Stimulated activated CD4-positive, alpha-beta T cell treated with anti-CD3 and anti-CD28 coated beads, TNF-alpha, amount 100 ng/mL, for 48 hours (primary cell): Measurements from ENCODE around the gene FARS2.

Experiments
- DNase-seq, 3 donors: peaks; one replicate each; pipeline ENCODE4 v3.0.0-alpha.2; 2020; ENCODE audit warnings: low read depth in 3 of 3

The FARS2 gene

DNA sequence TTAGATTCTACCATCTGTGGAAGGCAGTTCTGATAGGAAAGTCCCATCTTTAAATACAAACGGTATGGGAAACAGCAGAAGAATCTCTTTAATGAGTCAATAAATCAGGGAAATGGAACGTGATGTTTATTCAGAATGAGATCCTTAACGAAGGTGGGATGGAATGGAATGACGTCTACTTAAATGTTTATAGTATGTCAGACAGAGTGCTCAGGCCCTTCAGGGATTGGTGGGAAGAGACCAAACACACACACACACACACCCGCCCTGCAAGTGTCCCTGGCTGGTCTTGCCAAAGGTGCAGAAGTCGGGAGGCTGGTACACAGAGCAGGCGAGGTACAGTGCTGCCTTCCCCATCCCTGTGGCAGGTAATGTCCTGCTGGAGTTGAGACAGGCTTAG, 164.0 kb downstream of the FARS2 start:
- DNase-seq, result no peak

DNA sequence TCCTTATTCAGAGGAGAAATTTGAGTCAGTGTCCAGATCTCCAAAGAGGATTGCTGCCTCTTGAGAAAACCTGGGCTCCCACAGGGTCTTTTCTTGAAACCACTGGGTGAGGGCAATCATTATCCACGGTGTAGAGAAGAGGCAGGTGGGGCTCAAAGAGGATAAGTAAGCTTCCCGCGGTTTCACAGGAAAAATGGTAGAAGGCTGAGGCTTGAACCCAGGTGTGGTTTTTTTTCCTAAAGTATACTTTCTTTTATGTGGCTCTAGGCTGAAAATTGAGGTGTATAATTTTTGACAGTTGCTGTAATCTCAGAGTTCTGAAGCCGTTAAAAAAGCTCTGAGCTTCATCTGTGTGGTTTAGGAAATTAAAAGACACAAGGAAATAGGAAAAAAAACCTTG, 164.5 kb downstream of the FARS2 start:
- no peak for DNase-seq

GRCh38 chr6:5427586-5427985, 166.3 kb downstream of the FARS2 start:
- DNase-seq, result no peak

GRCh38 chr6:5433324-5433723, 172.0 kb downstream of the FARS2 start:
- no peak for DNase-seq

GRCh38 chr6:5435449-5435848, 174.1 kb downstream of the FARS2 start:
- no peak for DNase-seq

DNA sequence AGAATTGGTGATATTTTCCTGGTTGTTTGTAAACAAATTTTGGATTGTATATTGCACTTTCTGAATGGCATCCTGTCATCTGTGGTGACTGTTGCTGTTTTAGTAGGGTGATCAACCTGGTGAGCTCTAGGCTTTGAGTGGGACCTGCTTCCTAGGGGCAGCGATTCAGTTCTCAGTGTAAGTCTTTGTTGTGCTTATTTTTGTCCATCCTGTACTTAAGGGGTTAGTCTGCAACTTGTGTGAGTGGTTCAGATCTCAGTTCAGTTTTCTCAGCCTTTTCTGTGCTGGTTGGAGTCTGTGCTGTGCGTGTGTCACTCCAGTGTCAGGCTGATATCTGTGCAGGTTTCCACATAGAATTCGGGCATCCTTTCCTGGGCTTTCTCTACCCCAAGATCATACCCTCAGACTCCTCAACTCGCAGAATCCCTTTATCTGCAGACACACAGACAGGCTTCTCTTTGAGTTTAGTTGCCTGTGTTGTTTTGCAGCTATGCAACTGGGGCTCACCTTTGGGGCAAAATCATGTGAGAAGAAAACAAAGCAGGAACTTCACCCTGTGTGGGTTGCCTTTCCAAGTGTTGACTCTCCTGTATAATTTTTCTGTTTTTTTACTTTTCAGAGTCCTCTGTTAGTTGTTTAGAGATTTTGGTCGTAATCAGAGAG, 177.7 kb downstream of the FARS2 start:
- DNase-seq, result no peak

- DNase-seq, result no peak
Observed at GRCh38 chr6:5439749-5440148, 178.4 kb downstream of the FARS2 start.

DNA sequence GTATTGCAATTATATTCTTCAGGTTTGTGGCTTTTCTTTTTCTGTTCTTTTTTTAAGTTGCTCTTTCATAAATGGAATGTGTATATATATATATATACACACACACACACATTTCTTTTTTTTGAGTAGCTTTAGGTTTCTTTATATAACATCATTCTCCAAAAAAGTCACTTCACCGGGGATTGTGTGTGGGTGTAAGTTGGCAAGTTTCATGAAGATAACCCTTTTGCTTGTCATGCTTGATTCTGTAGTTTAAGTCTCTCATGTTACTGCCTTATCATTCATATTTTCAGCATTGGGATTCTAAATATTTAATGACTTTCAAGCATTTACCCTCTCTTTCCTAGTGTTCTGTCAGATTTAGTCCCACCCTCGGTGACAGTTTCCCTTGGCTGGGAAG, 181.0 kb downstream of the FARS2 start:
- no peak for DNase-seq

- no peak for DNase-seq
Observed at GRCh38 chr6:5442916-5443315, 181.6 kb downstream of the FARS2 start.

DNA sequence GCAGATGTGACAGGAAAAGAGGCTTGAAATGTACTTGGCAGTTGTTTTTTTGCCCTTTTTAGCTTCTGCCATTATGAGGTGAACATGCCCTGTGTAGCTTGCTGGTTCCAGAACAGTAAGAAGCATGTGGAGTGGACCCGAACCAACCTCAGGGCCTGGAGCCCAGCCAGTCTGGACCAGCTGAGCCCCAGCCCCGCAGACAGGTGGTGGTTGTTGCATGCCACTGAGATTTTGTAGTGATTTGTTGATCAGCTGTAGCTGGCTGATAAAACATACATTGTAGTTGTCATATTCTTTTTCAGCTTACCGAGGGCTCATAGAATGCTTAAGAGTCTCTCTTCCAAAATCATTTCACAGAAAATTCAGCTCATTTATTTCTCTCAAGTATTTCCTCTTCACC, 182.2 kb downstream of the FARS2 start:
- DNase-seq, result no peak

- no peak for DNase-seq
Observed at GRCh38 chr6:5446362-5447075, 185.2 kb downstream of the FARS2 start.

DNA sequence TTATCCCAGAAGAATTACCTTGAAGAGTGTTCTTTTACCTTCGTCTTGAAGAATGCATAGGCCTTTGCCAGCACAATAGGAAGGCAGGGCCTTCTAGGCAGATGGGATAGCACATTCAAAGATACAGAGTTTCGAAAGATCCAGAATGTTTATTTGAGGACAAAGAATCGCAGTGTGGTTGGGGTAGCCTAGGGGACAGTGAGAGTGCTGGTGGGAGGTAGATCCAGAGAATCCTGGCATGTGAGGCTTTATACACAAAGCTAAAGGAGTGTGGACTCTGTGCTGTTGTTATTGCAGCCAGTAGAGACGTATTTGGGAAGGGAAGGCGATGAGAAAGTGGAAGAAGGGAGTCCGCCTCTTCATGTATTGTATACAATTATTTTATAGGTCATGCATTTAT, 186.6 kb downstream of the FARS2 start:
- no peak for DNase-seq

GRCh38 chr6:5450073-5450472, 188.8 kb downstream of the FARS2 start:
- DNase-seq, result no peak

- no peak for DNase-seq
Observed at GRCh38 chr6:5453546-5453945, 192.2 kb downstream of the FARS2 start.

- no peak for DNase-seq
Observed at GRCh38 chr6:5455142-5455541, 193.8 kb downstream of the FARS2 start.

DNA sequence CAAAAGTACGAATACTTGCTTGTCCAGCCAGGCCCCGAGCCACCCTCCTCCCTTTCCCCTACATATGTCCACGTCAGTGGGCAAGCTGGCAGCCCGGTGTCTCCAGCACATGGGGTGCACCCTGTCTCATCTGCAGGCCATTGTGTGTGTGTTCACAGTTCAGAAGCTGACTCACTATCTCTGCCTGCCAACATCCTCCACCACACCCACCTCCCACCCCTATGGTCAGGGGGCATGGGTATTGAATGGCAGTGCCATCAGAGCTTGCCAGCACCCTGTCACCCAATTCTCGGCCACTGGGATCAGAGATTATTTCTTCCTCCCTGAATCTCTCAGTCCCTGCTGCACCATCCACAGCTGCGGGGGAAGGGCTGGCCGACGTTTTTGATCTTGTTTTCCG, 195.7 kb downstream of the FARS2 start:
- DNase-seq, result no peak

GRCh38 chr6:5457983-5458683, 196.8 kb downstream of the FARS2 start:
- no peak for DNase-seq

DNA sequence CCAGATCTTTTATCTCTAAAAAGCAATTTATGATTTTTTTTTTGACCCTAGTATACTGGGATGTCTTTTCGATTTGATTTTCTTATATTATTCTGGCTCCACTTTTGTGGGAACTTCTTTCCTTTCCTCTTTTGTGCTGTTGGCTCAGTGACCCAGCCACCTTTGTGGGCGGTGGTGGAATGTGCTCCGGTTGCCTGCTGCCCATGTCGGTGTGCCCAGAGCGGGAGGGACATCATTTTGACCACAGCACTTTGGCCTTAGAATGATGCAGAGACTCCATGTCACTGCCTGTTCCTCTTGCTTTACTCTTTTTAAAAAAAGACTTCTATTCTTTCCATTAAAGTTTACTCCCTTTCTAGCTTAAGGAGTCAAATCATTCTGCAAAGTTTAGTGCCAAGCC, 198.0 kb downstream of the FARS2 start:
- no peak for DNase-seq

DNA sequence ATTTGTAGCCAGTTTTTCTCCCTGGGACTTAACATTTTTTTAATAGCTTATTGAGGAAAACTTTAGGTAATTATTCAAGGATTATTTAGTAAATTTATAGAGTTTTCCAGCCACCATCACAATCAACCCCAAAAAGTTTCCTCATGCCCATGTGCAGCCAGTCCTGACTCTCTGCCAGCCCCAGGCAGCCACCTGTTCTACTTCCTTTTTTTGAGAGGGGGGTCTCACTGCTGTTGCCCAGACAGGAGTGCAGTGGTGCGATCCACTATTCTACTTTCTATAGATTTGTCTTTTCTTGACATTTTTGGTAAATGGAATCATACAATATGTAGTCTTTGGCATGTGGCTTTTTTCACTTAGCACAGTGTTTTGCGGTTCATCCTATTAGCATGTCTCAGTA, 200.1 kb downstream of the FARS2 start:
- DNase-seq, result no peak

DNA sequence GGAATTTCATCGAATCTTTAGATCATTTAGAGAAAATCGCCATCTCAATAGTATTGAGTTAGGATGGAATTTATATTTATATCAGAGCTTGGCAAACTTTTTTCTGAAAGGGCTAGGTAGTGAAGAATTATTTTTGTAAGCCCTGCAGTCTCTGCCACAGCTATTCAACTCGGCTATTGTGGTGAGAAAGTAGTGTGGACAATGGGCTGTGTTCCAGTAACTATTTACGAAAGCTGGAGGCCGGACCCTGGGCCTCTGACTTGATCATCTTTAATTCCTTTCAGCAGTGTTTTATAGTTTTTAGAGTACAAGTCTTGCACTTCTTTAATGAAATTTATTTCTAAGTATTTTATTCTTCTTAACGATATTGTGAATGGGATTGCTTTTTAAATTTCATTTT, 201.5 kb downstream of the FARS2 start:
- no peak for DNase-seq

DNA sequence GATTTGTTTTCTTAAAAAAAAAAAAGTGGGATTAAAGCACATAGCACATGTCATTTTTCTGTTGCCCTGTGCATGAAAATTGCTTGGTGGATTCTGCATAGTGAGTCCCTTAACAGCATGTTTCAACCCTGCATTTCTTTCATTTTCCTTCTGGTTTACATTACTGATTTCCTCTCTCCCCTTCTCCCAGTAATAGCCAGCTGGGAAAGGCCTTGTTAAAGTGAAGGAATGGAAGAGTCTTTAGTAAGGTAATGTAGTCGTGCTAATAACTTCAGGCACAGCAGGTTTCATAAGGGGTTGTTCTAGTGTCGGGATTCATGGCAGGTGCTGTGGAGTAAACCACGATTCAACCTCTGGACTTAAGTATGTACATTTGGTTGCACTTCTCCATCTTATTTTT, 202.4 kb downstream of the FARS2 start:
- no peak for DNase-seq

- no peak for DNase-seq
Observed at GRCh38 chr6:5464099-5464885, 203.0 kb downstream of the FARS2 start.
